ENCODE data around the gene STX1A. TPM values are rescaled to one million over a fixed set of nuclear protein-coding genes. Genes with fewer than 3 reads are reported as not detected.
A peak's percentile ranks its signal among the peaks of the same experiment; 100 is the strongest.

The STX1A gene
- total RNA-seq, 1 donor from 2014 or later, result 119 TPM

GRCh38 chr7:73702226-73702625 lies 17.2 kb downstream of the STX1A start:
- no peaks in the 10 kb centered on the region for H3K36me3 Mint-ChIP-seq (ENCODE audit: unreplicated experiment)
- TF ChIP-seq CTCF (IDR thresholded peaks at IDR 0.05; ENCODE audit: partially characterized antibody, unreplicated experiment), result no peak
- DNase-seq, result no peak
- no peak overlapping the region for H3K4me3 Mint-ChIP-seq (ENCODE audit: unreplicated experiment)
- peaks cover 28% of the 10 kb centered on the region for H3K4me1 Mint-ChIP-seq (ENCODE audit: low read depth, unreplicated experiment)
- peaks cover 8% of the 10 kb centered on the region for H3K9me3 Mint-ChIP-seq (ENCODE audit: unreplicated experiment)
- peaks cover 6% of the 10 kb centered on the region for H3K27me3 Mint-ChIP-seq (ENCODE audit: unreplicated experiment)
- peak overlapping the region; percentile 38 for H3K27ac Mint-ChIP-seq (ENCODE audit: unreplicated experiment)

GRCh38 chr7:73701357-73701995 lies 18.0 kb downstream of the STX1A start:
- Mint-ChIP-seq H3K27ac (ENCODE audit: unreplicated experiment) (no peak overlapping the region), H3K36me3 (ENCODE audit: unreplicated experiment) (no peaks in the 10 kb centered on the region), H3K4me3 (ENCODE audit: unreplicated experiment) (no peak overlapping the region), H3K9me3 (ENCODE audit: unreplicated experiment) (peaks cover 8% of the 10 kb centered on the region), H3K4me1 (ENCODE audit: low read depth, unreplicated experiment) (peaks cover 26% of the 10 kb centered on the region), H3K27me3 (ENCODE audit: unreplicated experiment) (peaks cover 6% of the 10 kb centered on the region)
- peak; percentile 78 for DNase-seq
- peak; percentile 77 for TF ChIP-seq CTCF (IDR thresholded peaks at IDR 0.05; ENCODE audit: partially characterized antibody, unreplicated experiment)

- no peak for TF ChIP-seq CTCF (IDR thresholded peaks at IDR 0.05; ENCODE audit: partially characterized antibody, unreplicated experiment)
- H3K27ac Mint-ChIP-seq (ENCODE audit: unreplicated experiment), result no peak overlapping the region
- peaks cover 8% of the 10 kb centered on the region for H3K9me3 Mint-ChIP-seq (ENCODE audit: unreplicated experiment)
- peaks cover 6% of the 10 kb centered on the region for H3K27me3 Mint-ChIP-seq (ENCODE audit: unreplicated experiment)
- peaks cover 26% of the 10 kb centered on the region for H3K4me1 Mint-ChIP-seq (ENCODE audit: low read depth, unreplicated experiment)
- no peak for DNase-seq
- no peak overlapping the region for H3K4me3 Mint-ChIP-seq (ENCODE audit: unreplicated experiment)
- H3K36me3 Mint-ChIP-seq (ENCODE audit: unreplicated experiment), result peaks cover under 1% of the 10 kb centered on the region
Measured at GRCh38 chr7:73700581-73701134, 18.8 kb downstream of the STX1A start.

- peaks cover 8% of the 10 kb centered on the region for H3K9me3 Mint-ChIP-seq (ENCODE audit: unreplicated experiment)
- H3K4me1 Mint-ChIP-seq (ENCODE audit: low read depth, unreplicated experiment), result peaks cover 21% of the 10 kb centered on the region
- TF ChIP-seq CTCF (IDR thresholded peaks at IDR 0.05; ENCODE audit: partially characterized antibody, unreplicated experiment), result no peak
- H3K27ac Mint-ChIP-seq (ENCODE audit: unreplicated experiment), result peak overlapping the region; percentile 8
- H3K4me3 Mint-ChIP-seq (ENCODE audit: unreplicated experiment), result no peak overlapping the region
- peaks cover 6% of the 10 kb centered on the region for H3K27me3 Mint-ChIP-seq (ENCODE audit: unreplicated experiment)
- DNase-seq, result no peak
- H3K36me3 Mint-ChIP-seq (ENCODE audit: unreplicated experiment), result peaks cover 3% of the 10 kb centered on the region
Measured at GRCh38 chr7:73700069-73700423, 19.4 kb downstream of the STX1A start.

- peak overlapping the region; percentile 8 for H3K27ac Mint-ChIP-seq (ENCODE audit: unreplicated experiment)
- no peak overlapping the region for H3K4me3 Mint-ChIP-seq (ENCODE audit: unreplicated experiment)
- peaks cover 6% of the 10 kb centered on the region for H3K27me3 Mint-ChIP-seq (ENCODE audit: unreplicated experiment)
- TF ChIP-seq CTCF (IDR thresholded peaks at IDR 0.05; ENCODE audit: partially characterized antibody, unreplicated experiment), result no peak
- peak; percentile 56 for DNase-seq
- peaks cover 3% of the 10 kb centered on the region for H3K36me3 Mint-ChIP-seq (ENCODE audit: unreplicated experiment)
- peaks cover 8% of the 10 kb centered on the region for H3K9me3 Mint-ChIP-seq (ENCODE audit: unreplicated experiment)
- H3K4me1 Mint-ChIP-seq (ENCODE audit: low read depth, unreplicated experiment), result peaks cover 17% of the 10 kb centered on the region
Measured at GRCh38 chr7:73699370-73700068, 19.9 kb downstream of the STX1A start.
